GM18517 (cell line): ENCODE data around the gene MAPK1.

ENCODE experiments used
- ATAC-seq: cut with Tn5 transposase; IDR thresholded peaks from one replicate; pipeline ENCODE4 v1.9.1; 2021; ENCODE audit warnings: mild to moderate bottlenecking, moderate library complexity; ENCODE audit not compliant: unreplicated experiment

MAPK1 gene

DNA sequence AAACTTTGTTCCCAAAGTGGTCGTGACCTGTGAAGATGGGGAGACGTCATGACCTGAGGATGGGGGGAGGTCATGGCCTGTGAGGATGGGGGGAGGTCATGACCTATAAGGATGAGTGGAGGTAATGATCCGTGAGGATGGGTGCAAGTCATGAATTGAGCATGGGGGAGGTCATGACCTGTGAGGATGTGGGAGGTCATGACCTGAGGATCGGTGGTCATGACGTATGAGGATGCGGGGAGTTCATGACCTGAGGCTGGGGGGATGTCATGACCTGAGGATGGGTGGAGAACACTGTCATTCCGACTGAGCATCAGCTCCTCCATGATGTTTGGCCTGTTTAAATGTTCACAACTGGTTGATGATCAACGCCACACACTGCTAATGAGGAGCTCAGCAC, 157.8 kb downstream of the MAPK1 start:
- no peak for ATAC-seq

DNA sequence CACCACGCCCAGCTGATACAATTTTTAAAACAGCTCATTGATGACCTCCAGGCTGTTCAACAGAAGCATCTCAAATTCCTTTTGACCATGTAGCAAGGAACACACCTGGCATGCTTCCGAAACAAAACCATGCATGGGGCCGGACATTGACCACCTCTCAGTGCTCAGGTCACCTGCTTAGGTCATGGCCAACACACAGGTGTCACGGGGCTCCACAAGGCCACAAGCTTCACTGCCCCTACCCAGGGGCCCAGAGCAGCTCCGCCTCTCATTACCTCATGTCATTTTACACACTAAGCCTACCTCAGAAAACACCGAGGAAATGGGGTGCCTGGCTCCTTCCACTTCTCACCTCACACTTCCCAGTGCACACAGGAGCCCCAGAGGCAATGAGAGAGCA, 158.5 kb downstream of the MAPK1 start:
- ATAC-seq, result no peak

GRCh38 chr22:21707677-21708076, 159.8 kb downstream of the MAPK1 start:
- ATAC-seq, result no peak
